Testis (tissue), 3 donors: ENCODE data around the gene PPP2R5B. TPM values are rescaled to one million over a fixed set of nuclear protein-coding genes. Genes with fewer than 3 reads are reported as not detected.

ENCODE experiments used
- DNase-seq: peaks from one replicate; pipeline ENCODE4 v3.0.0-alpha.2; 2019
- H3K27ac ChIP-seq, 2 donors: fragments of 200-600 bp; sonication (generic); one replicate each; pipeline ENCODE4 v1.5.1; 2019
- H3K27me3 ChIP-seq: fragments of 200-600 bp; sonication (generic); one replicate; pipeline ENCODE4 v1.5.1; 2019
- H3K36me3 ChIP-seq: fragments of 200-600 bp; sonication (generic); one replicate; pipeline ENCODE4 v1.5.1; 2017; ENCODE audit warnings: low read depth; ENCODE audit errors: missing control alignments
- H3K4me1 ChIP-seq: fragments of 200-600 bp; sonication (generic); one replicate; pipeline ENCODE4 v1.5.1; 2019
- H3K4me3 ChIP-seq, 2 donors: fragments of 200-600 bp; sonication (generic); one replicate each; pipeline ENCODE4 v1.5.1; 2017 to 2019
- H3K9me3 ChIP-seq: fragments of 200-600 bp; sonication (generic); one replicate; pipeline ENCODE4 v1.5.1; 2017
- POLR2A ChIP-seq: fragments of 450-650 bp; IDR thresholded peaks from one replicate; pipeline ENCODE4 v1.6.1; 2017; ENCODE audit warnings: antibody characterized with exemption, mild to moderate bottlenecking, moderate library complexity
- WGBS, 2 donors: methylation state at CpG; one replicate each; pipeline ENCODE4 v1.1.5; 2018; 5-methylcytosine and 5-hydroxymethylcytosine counted together
- intact Hi-C: fragments of 100-400 bp; cut with DNase I; formaldehyde crosslinking; loops from one replicate; pipeline ENCODE4 v1.15.1; 2023; ENCODE audit warnings: low total_unique reads
- polyA plus RNA-seq: library from polyadenylated mRNA; stranded (reverse); fragments of 350-450 nt; fragmentation: Illumina TruSeq; extraction: RNeasy Lipid Tissue Mini Kit (QIAGEN cat#74804); gene quantifications from one replicate; pipeline ENCODE4 v1.2.3, GENCODE V29; 2014; ENCODE audit warnings: low read depth, low replicate concordance; ENCODE audit not compliant: insufficient read depth
- total RNA-seq, 2 donors: library from RNA; depleted of rRNA; stranded (reverse); fragments of >200 nt; gene quantifications; one replicate each; pipeline ENCODE4 v1.2.3, GENCODE V29; 2016
- TF ChIP-seq, protein P1 (sequence below), 3 experiments: fragments of 450-650 bp in 2 of 3; fragments of 200-600 bp in 1 of 3; sonication (generic) in 1 of 3; IDR thresholded peaks; one replicate each; pipeline ENCODE4 v1.5.1; 2016 to 2019; ENCODE audit warnings: antibody characterized with exemption in 3 of 3, mild to moderate bottlenecking in 2 of 3, moderate library complexity in 1 of 3

PPP2R5B gene
- total and polyA plus RNA-seq, 3 donors from 2014 or later = 9.9 to 26.2 (median 19.4) TPM

DNA sequence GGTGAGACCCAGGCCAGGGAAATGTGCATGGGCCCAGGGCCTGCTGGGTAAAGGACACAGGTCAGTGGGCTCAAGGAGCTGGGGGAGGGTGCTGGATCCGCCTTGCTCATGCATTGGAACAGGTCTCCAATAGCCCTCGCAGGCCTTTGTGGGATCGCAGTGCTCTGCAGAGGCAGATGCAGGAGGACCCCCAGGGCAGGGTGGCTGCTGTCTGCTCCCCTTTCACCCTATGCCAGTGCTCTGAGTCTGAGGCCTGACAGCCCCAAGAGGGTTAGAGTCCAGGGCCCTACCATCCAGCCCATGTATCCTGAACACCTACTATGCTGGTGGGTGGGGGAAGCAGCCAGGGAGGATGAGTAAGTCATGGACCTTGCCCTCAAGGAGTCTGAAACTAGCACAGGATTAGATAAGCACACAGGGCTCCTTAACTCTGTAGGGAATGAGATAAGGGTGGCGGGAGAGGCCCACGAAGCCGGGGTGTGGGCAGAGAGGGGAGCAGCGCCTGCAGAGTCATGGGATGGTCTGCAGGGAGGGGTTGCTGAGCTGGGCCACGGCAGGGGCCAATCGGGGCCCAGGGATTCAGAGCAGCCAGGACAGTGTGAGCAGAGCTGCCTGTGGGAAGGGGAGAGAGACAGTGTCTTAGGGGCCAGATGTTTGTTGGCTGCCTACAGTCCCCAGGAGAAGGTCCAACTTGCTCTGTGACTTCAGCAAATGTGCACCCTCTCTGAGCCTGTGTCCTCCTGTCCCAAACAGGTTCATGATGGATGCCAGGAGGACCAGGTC lies 35.6 kb upstream of the PPP2R5B start:
- peaks cover 8% of the 10 kb centered on the region for H3K4me1 ChIP-seq
- H3K27me3 ChIP-seq = no peaks in the 10 kb centered on the region
- intact Hi-C loops = no loop called here
- DNase-seq = no peak
- WGBS, 2 donors = 50 to 57% methylated on average over 8 of the region's 9 CpGs
- H3K36me3 ChIP-seq = no peaks in the 10 kb centered on the region
- H3K4me3 ChIP-seq = no peak overlapping the region
- no peak overlapping the region for H3K27ac ChIP-seq
- no peaks in the 10 kb centered on the region for H3K9me3 ChIP-seq
- TF ChIP-seq, protein P1, sequence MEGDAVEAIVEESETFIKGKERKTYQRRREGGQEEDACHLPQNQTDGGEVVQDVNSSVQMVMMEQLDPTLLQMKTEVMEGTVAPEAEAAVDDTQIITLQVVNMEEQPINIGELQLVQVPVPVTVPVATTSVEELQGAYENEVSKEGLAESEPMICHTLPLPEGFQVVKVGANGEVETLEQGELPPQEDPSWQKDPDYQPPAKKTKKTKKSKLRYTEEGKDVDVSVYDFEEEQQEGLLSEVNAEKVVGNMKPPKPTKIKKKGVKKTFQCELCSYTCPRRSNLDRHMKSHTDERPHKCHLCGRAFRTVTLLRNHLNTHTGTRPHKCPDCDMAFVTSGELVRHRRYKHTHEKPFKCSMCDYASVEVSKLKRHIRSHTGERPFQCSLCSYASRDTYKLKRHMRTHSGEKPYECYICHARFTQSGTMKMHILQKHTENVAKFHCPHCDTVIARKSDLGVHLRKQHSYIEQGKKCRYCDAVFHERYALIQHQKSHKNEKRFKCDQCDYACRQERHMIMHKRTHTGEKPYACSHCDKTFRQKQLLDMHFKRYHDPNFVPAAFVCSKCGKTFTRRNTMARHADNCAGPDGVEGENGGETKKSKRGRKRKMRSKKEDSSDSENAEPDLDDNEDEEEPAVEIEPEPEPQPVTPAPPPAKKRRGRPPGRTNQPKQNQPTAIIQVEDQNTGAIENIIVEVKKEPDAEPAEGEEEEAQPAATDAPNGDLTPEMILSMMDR (IDR thresholded peaks at IDR 0.05) = no peak
- no peak for TF ChIP-seq POLR2A

GRCh38 chr11:64890522-64890939 lies 34.0 kb upstream of the PPP2R5B start:
- 85 to 90% methylated on average over 7 of the region's 7 CpGs for WGBS, 2 donors
- peaks cover 8% of the 10 kb centered on the region for H3K4me1 ChIP-seq
- no peak for DNase-seq
- TF ChIP-seq POLR2A = no peak
- TF ChIP-seq, protein P1 (IDR thresholded peaks at IDR 0.05) = no peak
- no peaks in the 10 kb centered on the region for H3K9me3 ChIP-seq
- H3K4me3 ChIP-seq = no peak overlapping the region
- H3K27me3 ChIP-seq = no peaks in the 10 kb centered on the region
- no peak overlapping the region for H3K27ac ChIP-seq
- intact Hi-C loops = loop anchor here (5.0 kb wide), 1 partner anchor 43 kb away; no protein-coding TSS in a partner anchor
- H3K36me3 ChIP-seq = no peaks in the 10 kb centered on the region

- Histone ChIP-seq H3K27me3 (no peaks in the 10 kb centered on the region), H3K9me3 (no peaks in the 10 kb centered on the region), H3K27ac (no peak overlapping the region), H3K4me1 (peaks cover 8% of the 10 kb centered on the region), H3K36me3 (no peaks in the 10 kb centered on the region), H3K4me3 (no peak overlapping the region)
- no peak for TF ChIP-seq POLR2A
- TF ChIP-seq, protein P1 (IDR thresholded peaks at IDR 0.05) = no peak
- 91 to 95% methylated on average over 21 to 25 of the region's 25 CpGs for WGBS, 2 donors
- intact Hi-C loops = loop anchor here (5.0 kb wide), 1 partner anchor 44 kb away; no protein-coding TSS in a partner anchor
- DNase-seq = no peak
Measured at GRCh38 chr11:64891215-64891848, 33.2 kb upstream of the PPP2R5B start.

GRCh38 chr11:64891880-64892279 lies 32.6 kb upstream of the PPP2R5B start:
- Histone ChIP-seq H3K4me1 (peaks cover 8% of the 10 kb centered on the region), H3K27ac (no peak overlapping the region), H3K27me3 (no peaks in the 10 kb centered on the region), H3K36me3 (no peaks in the 10 kb centered on the region), H3K9me3 (no peaks in the 10 kb centered on the region), H3K4me3 (no peak overlapping the region)
- WGBS, 2 donors = 84 to 86% methylated on average over 5 of the region's 5 CpGs
- TF ChIP-seq, protein P1 (IDR thresholded peaks at IDR 0.05) = no peak
- no peak for TF ChIP-seq POLR2A
- DNase-seq = no peak
- intact Hi-C loops = loop anchor here (5.0 kb wide), 1 partner anchor 45 kb away; no protein-coding TSS in a partner anchor
